Large intestine (tissue), 3 donors: ENCODE data around the gene IPP. TPM values are rescaled to one million over a fixed set of nuclear protein-coding genes. Genes with fewer than 3 reads are reported as not detected.
"Not testable (repeated sequence)": the region's sequence is repeated elsewhere in the genome, so short reads cannot be mapped to it uniquely, and the experiment has no call there.

Experiments
- DNase-seq, 2 donors: peaks; one replicate each; pipeline versions ENCODE4 v3.0.0 to v3.0.0-alpha.2; 2013
- H3K27ac ChIP-seq: one replicate; pipeline ENCODE4 v1.5.1; 2013; ENCODE audit warnings: low read length
- H3K27me3 ChIP-seq: 2 replicates; pipeline ENCODE4 v1.6.1; 2013; ENCODE audit warnings: low read length; ENCODE audit not compliant: control insufficient read depth, insufficient read depth
- H3K36me3 ChIP-seq: 2 replicates; pipeline ENCODE4 v1.6.1; 2013; ENCODE audit warnings: low read length; ENCODE audit not compliant: control insufficient read depth, insufficient read depth
- H3K4me1 ChIP-seq: one replicate; pipeline ENCODE4 v1.6.1; 2013; ENCODE audit warnings: low read length; ENCODE audit not compliant: control insufficient read depth, insufficient read depth
- H3K4me3 ChIP-seq: one replicate; pipeline ENCODE4 v1.5.1; 2013; ENCODE audit warnings: low read length
- H3K9me3 ChIP-seq: one replicate; pipeline ENCODE4 v1.6.1; 2013; ENCODE audit warnings: mild to moderate bottlenecking, low read depth, low read length, moderate library complexity; ENCODE audit not compliant: control insufficient read depth
- WGBS: methylation state at CpG from one replicate; pipeline ENCODE4 v1.1.5; 2013; ENCODE audit warnings: low lambda C conversion rate; ENCODE audit not compliant: insufficient coverage; 5-methylcytosine and 5-hydroxymethylcytosine counted together
- polyA plus RNA-seq: library from polyadenylated mRNA; unstranded; fragments of 120-200 nt; gene quantifications from one replicate; pipeline ENCODE4 v1.2.1, GENCODE V29; 2013

The IPP gene
- polyA plus RNA-seq, 1 donor = 16.8 TPM

DNA sequence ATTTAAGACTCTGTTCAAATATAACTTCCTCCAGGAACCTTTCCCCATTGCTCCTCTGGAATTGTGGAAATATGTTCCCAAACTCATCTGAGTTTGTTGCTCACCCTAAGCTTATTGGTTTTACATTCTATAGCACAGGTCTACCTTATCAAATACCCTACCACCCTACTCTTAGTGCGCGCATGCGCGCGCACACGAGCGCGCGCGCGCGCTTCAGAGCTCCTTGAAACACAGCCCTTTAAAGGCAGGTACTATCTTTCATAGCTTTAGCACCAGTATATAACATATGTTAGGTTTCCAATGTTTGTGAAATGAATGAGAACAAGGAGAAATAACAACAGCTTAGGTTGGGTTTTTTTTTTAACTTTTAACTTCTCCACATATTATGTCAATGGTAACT, 3.5 kb downstream of the IPP start:
- peaks cover 8% of the 10 kb centered on the region for H3K4me1 ChIP-seq
- H3K4me3 ChIP-seq = no peak overlapping the region
- H3K27ac ChIP-seq = no peak overlapping the region
- H3K36me3 ChIP-seq = peaks cover 21% of the 10 kb centered on the region
- no peaks in the 10 kb centered on the region for H3K27me3 ChIP-seq
- 100% methylated on average over 1 of the region's 12 CpGs for WGBS
- no peaks in the 10 kb centered on the region for H3K9me3 ChIP-seq
- no peak for DNase-seq

DNA sequence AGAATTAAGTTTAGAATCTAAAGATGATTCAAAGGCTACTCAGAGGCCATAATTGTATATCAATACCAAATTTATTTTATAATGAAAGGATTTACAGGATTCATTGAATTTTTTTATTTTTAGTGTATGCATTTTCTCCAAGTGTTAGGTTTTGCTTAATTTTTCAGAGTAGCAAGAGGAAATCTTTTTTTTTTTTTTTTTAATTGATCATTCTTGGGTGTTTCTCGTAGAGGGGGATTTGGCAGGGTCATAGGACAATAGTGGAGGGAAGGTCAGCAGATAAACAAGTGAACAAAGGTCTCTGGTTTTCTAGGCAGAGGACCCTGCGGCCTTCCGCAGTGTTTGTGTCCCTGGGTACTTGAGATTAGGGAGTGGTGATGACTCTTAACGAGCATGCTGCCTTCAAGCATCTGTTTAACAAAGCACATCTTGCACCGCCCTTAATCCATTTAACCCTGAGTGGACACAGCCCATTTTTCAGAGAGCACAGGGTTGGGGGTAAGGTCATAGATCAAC, 10.8 kb downstream of the IPP start:
- H3K4me3 ChIP-seq, H3K27me3 ChIP-seq, H3K9me3 ChIP-seq, H3K27ac ChIP-seq, H3K4me1 ChIP-seq, DNase-seq: not testable (repeated sequence)
- WGBS = no CpG with 5 or more reads among the region's 5 CpGs
- peaks cover 19% of the 10 kb centered on the region for H3K36me3 ChIP-seq

DNA sequence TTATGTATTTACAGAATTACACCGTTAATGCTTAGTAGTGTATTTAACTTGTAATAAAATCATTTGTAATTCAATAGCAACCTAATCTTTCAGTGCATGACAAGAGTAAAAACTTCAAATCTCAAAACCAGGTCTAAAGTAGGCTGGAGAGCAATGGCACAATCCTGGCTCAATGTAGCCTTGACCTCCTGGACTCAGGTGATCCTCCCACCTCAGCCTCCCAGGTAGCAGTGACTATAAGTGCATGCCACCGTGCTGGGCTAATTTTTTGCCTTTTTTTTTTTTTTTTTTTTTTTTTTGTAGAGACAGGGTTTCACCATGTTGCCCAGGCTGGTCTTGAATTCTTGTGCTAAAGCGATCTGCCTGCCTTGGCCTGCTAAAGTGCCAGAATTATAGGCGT, 11.3 kb downstream of the IPP start:
- H3K4me1 ChIP-seq = no peaks in the 10 kb centered on the region
- H3K27me3 ChIP-seq = no peaks in the 10 kb centered on the region
- no CpG with 5 or more reads among the region's 4 CpGs for WGBS
- peaks cover 16% of the 10 kb centered on the region for H3K36me3 ChIP-seq
- no peaks in the 10 kb centered on the region for H3K9me3 ChIP-seq
- no peak overlapping the region for H3K4me3 ChIP-seq
- DNase-seq = no peak
- no peak overlapping the region for H3K27ac ChIP-seq

DNA sequence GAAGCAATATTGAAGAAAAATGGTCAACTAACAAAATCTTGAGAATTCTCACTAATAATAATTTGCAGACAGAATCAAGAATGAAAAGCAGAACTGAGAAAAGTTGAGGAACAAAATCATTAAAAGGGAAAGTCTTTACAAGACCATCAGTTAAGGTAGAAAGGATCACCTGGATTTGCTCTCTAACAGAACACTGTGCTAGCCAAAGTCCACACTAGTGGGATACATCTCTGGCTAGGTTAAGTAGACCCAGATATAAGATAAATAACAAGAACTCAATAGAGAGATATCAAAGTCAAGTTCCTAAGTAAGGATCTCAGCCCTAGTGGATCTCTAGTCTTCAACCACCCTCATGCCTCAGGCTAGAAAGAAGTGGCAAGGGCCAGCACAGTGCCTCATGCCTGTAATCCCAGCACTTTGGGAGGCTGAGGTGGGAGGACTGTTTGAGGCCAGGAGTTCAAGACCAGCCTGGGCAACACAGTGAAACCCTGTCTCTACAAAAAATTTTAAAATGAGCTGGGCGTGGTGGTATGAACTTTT, 19.6 kb downstream of the IPP start:
- H3K4me3 ChIP-seq = no peak overlapping the region
- H3K27ac ChIP-seq = no peak overlapping the region
- peaks cover 13% of the 10 kb centered on the region for H3K36me3 ChIP-seq
- no peaks in the 10 kb centered on the region for H3K27me3 ChIP-seq
- DNase-seq = no peak
- WGBS = no CpG with 5 or more reads among the region's 1 CpG
- no peaks in the 10 kb centered on the region for H3K9me3 ChIP-seq
- no peaks in the 10 kb centered on the region for H3K4me1 ChIP-seq

GRCh38 chr1:45730075-45730779, 20.2 kb downstream of the IPP start:
- H3K4me3 ChIP-seq = no peak overlapping the region
- no peaks in the 10 kb centered on the region for H3K27me3 ChIP-seq
- no peak overlapping the region for H3K27ac ChIP-seq
- peaks cover 13% of the 10 kb centered on the region for H3K36me3 ChIP-seq
- H3K4me1 ChIP-seq = no peaks in the 10 kb centered on the region
- H3K9me3 ChIP-seq = no peaks in the 10 kb centered on the region
- 100% methylated on average over 1 of the region's 3 CpGs for WGBS
- DNase-seq = peak in 1 of 2 donors; percentile 16

- H3K36me3 ChIP-seq = peaks cover 13% of the 10 kb centered on the region
- not testable (repeated sequence) for H3K27ac ChIP-seq, H3K4me1 ChIP-seq, H3K4me3 ChIP-seq, DNase-seq, H3K9me3 ChIP-seq, H3K27me3 ChIP-seq
- WGBS = no CpG with 5 or more reads among the region's 9 CpGs
These were observed 24.4 kb downstream of the IPP start for GRCh38 chr1:45726007-45726406.

DNA sequence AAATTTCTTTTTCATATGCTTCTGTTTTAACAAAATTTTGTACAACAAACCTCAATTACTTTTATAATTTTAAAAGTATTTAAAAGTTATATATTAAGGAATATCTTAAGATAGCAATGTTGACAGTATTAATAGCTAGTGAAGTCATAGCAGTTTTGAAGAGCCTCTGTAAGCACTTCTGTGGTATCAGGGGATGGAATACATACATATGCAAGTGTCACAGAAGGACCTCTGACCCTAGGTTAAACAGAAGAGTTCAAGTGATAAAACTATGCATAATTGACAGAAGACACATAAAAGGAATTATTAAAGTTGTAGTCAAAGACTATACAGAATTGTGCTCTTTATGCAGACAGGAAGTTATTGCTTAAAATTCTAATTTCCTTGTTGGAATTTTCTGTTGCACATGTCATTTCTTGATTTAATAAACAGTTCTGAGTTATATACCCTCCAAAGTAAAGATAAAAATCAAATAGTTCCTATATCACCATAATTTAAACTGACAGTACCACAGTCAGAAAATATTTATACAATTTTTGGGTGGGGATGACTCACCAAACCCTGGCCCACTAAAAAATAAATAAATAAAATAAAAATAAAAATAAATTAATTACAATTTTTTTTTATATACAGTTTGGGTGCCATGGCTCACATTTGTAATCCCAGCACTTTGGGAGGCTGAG, 27.1 kb downstream of the IPP start:
- H3K36me3 ChIP-seq = peaks cover 15% of the 10 kb centered on the region
- no peaks in the 10 kb centered on the region for H3K4me1 ChIP-seq
- DNase-seq = no peak
- H3K9me3 ChIP-seq = no peaks in the 10 kb centered on the region
- H3K27me3 ChIP-seq = no peaks in the 10 kb centered on the region
- H3K4me3 ChIP-seq = no peak overlapping the region
- no peak overlapping the region for H3K27ac ChIP-seq

DNA sequence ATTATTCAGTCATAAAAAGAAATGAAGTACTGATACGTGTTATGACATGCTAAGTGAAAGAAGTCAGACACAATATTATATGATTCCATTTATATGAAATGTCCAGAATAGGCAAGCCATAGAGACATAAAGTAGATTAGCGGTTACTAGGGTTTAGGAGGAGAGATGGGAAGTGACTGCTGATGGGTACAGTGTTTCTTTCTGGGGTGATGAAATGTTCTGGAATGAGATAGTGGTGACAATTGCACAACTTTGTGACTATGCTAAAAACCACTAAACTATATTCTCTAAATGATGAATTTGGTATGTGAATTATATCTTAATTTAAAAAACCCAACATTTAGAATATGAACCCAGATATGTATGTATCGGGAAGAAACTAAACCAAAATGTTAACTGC, 27.6 kb downstream of the IPP start:
- Histone ChIP-seq H3K27me3 (no peaks in the 10 kb centered on the region), H3K36me3 (peaks cover 17% of the 10 kb centered on the region), H3K9me3 (no peaks in the 10 kb centered on the region), H3K27ac (no peak overlapping the region), H3K4me3 (no peak overlapping the region), H3K4me1 (no peaks in the 10 kb centered on the region)
- 100% methylated on average over 3 of the region's 3 CpGs for WGBS
- no peak for DNase-seq

- Histone ChIP-seq H3K4me1 (no peaks in the 10 kb centered on the region), H3K27ac (no peak overlapping the region), H3K9me3 (no peaks in the 10 kb centered on the region), H3K27me3 (no peaks in the 10 kb centered on the region), H3K36me3 (peaks cover 12% of the 10 kb centered on the region), H3K4me3 (no peak overlapping the region)
- no peak for DNase-seq
- WGBS = no CpG with 5 or more reads among the region's 1 CpG
These were observed 29.2 kb downstream of the IPP start for GRCh38 chr1:45721207-45721606.

- H3K27ac ChIP-seq = no peak overlapping the region
- no peaks in the 10 kb centered on the region for H3K27me3 ChIP-seq
- H3K36me3 ChIP-seq = peaks cover 21% of the 10 kb centered on the region
- no peaks in the 10 kb centered on the region for H3K4me1 ChIP-seq
- no peak overlapping the region for H3K4me3 ChIP-seq
- no CpG with 5 or more reads among the region's 1 CpG for WGBS
- no peak for DNase-seq
- no peaks in the 10 kb centered on the region for H3K9me3 ChIP-seq
These were observed 32.2 kb downstream of the IPP start for GRCh38 chr1:45718289-45718688.
